ENCODE measurements around the gene TPMT.

Gene TPMT

DNA sequence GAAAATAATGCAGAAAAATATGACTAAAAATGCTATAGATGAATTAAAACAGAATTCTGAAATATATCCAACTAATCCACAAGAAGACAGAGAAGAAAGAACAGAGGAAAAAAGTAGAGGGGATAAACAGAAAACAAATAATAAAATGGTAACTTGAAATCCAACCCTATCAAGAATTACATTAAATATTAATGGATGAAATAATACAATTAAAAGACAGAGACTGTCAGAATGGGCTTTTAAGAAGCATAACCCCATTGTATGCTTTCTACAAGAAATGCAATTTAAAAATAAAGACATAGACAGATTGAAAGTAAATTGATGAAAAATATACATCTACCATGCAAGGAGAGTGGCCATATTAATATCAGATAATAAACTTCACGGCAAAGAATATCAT is 47.8 kb downstream of the TPMT start:
- Histone ChIP-seq H3K27me3 (ENCODE audit: control insufficient read depth in 3 of 3, insufficient read depth in 3 of 3, low read depth in 1 of 3, low read length in 3 of 3) (no peaks in the 10 kb centered on the region), H2BK15ac (ENCODE audit: low read length) (no peak overlapping the region), H2BK12ac (ENCODE audit: low read length) (no peak overlapping the region), H3K79me1 (ENCODE audit: low read depth, low read length) (no peaks in the 10 kb centered on the region), H3K9ac (ENCODE audit: low read depth, low read length, poor library complexity) (no peak overlapping the region), H3K4ac (ENCODE audit: low read length) (no peak overlapping the region), H3K4me3 (ENCODE audit: low read length in 2 of 2) (no peak overlapping the region), H3K14ac (ENCODE audit: low read length) (no peak overlapping the region), H2BK5ac (ENCODE audit: low read length) (no peak overlapping the region), H2AFZ (ENCODE audit: low read length) (no peak overlapping the region), H3K4me2 (ENCODE audit: insufficient read depth, low read length, poor library complexity, severe bottlenecking) (no peak overlapping the region), H3K18ac (ENCODE audit: low read length) (no peak overlapping the region), H2BK120ac (ENCODE audit: low read depth, low read length) (no peak overlapping the region), H2AK5ac (ENCODE audit: low read depth, low read length) (no peak overlapping the region), H3K4me1 (ENCODE audit: control insufficient read depth in 2 of 2, insufficient read depth in 1 of 2, low read depth in 1 of 2, low read length in 2 of 2) (no peaks in the 10 kb centered on the region), H4K8ac (ENCODE audit: low read depth, low read length) (no peak overlapping the region), H3K36me3 (replicated peaks in 1 of 2; ENCODE audit: control insufficient read depth in 2 of 2, insufficient read depth in 2 of 2, low read length in 2 of 2) (no peaks in the 10 kb centered on the region), H3K23ac (ENCODE audit: low read depth, low read length, poor library complexity) (no peak overlapping the region), H3K9me3 (replicated peaks in 1 of 2; ENCODE audit: control insufficient read depth in 2 of 2, insufficient read depth in 1 of 2, low read depth in 1 of 2, low read length in 2 of 2) (no peaks in the 10 kb centered on the region), H3K27ac (replicated peaks; ENCODE audit: low read length) (no peak overlapping the region), H4K91ac (ENCODE audit: low read depth, low read length, poor library complexity) (no peak overlapping the region)
- no CpG with 5 or more reads among the region's 1 CpG for WGBS, 2 donors (ENCODE audit: extremely low coverage in 2 of 2, insufficient read length in 2 of 2, insufficient replicate concordance in 1 of 2)
- no peak for DNase-seq (ENCODE audit: low spot score)

DNA sequence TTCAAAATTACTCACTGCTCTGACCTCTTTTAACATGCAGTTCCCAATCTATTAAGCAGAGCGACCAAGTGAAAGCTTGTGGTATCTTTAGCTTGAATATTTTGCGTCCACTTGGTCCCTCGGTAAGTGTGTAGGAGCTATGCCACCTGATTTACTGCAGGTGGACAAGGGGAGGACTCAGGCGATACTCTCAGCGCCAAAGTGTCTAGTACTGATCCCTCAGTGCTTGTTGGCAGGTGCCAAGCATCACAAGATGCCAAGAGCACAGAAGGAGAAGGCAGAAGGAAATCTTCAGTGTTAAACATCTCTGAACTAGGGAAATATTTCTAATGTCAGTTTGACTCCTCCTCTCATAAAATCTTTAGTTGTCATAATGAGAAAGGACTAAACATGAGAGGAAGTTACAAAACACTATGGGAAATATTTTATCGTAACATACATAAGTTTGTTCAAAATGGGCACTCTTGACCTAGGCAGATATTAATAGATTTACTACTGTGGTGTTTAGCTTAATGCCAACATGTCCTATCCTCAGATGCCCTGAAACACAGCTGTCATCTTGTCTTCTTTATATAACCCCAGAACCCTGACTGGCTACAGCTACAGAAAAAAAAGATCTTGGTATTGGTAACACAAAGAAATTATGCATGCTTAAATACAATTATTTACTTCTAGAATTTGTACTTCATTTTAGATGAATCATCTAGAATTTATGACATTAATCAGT is 51.9 kb downstream of the TPMT start:
- no peak overlapping the region for H2AK5ac ChIP-seq (ENCODE audit: low read depth, low read length)
- H4K8ac ChIP-seq (ENCODE audit: low read depth, low read length) = no peak overlapping the region
- no peak for DNase-seq (ENCODE audit: low spot score)
- H3K4me2 ChIP-seq (ENCODE audit: insufficient read depth, low read length, poor library complexity, severe bottlenecking) = no peak overlapping the region
- H3K4me3 ChIP-seq (ENCODE audit: low read length in 2 of 2) = no peak overlapping the region
- H2BK12ac ChIP-seq (ENCODE audit: low read length) = no peak overlapping the region
- H3K36me3 ChIP-seq (replicated peaks in 1 of 2; ENCODE audit: control insufficient read depth in 2 of 2, insufficient read depth in 2 of 2, low read length in 2 of 2) = no peaks in the 10 kb centered on the region
- no peak overlapping the region for H2BK15ac ChIP-seq (ENCODE audit: low read length)
- H2BK5ac ChIP-seq (ENCODE audit: low read length) = no peak overlapping the region
- no peak overlapping the region for H3K4ac ChIP-seq (ENCODE audit: low read length)
- H2BK120ac ChIP-seq (ENCODE audit: low read depth, low read length) = no peak overlapping the region
- H3K14ac ChIP-seq (ENCODE audit: low read length) = no peak overlapping the region
- no peak overlapping the region for H3K9ac ChIP-seq (ENCODE audit: low read depth, low read length, poor library complexity)
- no peak overlapping the region for H2AFZ ChIP-seq (ENCODE audit: low read length)
- H3K9me3 ChIP-seq (replicated peaks in 1 of 2; ENCODE audit: control insufficient read depth in 2 of 2, insufficient read depth in 1 of 2, low read depth in 1 of 2, low read length in 2 of 2) = no peaks in the 10 kb centered on the region
- H3K27me3 ChIP-seq (ENCODE audit: control insufficient read depth in 3 of 3, insufficient read depth in 3 of 3, low read depth in 1 of 3, low read length in 3 of 3) = no peaks in the 10 kb centered on the region
- H3K27ac ChIP-seq (replicated peaks; ENCODE audit: low read length) = no peak overlapping the region
- no CpG with 5 or more reads among the region's 6 CpGs for WGBS, 2 donors (ENCODE audit: extremely low coverage in 2 of 2, insufficient read length in 2 of 2, insufficient replicate concordance in 1 of 2)
- peaks cover 0 to 5% of the 10 kb centered on the region in 2 donors for H3K4me1 ChIP-seq (ENCODE audit: control insufficient read depth in 2 of 2, insufficient read depth in 1 of 2, low read depth in 1 of 2, low read length in 2 of 2)
- H4K91ac ChIP-seq (ENCODE audit: low read depth, low read length, poor library complexity) = no peak overlapping the region
- no peaks in the 10 kb centered on the region for H3K79me1 ChIP-seq (ENCODE audit: low read depth, low read length)
- H3K18ac ChIP-seq (ENCODE audit: low read length) = no peak overlapping the region
- no peak overlapping the region for H3K23ac ChIP-seq (ENCODE audit: low read depth, low read length, poor library complexity)

DNA sequence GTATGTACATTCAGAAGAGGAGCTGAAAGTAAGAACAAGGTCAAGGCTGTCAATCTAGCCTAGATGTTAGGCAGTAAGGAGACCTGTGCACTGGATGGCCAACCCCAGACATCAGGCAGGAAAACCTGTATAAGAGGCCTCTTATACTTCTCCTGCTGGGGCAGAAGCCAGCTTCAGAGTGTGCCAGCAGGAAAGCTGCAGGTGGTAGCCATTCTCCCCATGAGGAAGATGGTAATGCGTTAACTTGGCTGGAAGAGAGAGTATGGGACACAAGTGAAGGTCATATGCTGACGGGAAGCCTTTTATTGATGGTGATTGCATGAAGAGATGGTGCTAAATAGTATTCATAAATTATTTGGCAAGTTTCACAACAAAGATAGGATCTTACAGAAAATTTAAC is 53.0 kb downstream of the TPMT start:
- DNase-seq (ENCODE audit: low spot score) = no peak
- no peak overlapping the region for H3K14ac ChIP-seq (ENCODE audit: low read length)
- no peak overlapping the region for H3K27ac ChIP-seq (replicated peaks; ENCODE audit: low read length)
- no peak overlapping the region for H3K4me3 ChIP-seq (ENCODE audit: low read length in 2 of 2)
- no peak overlapping the region for H3K4ac ChIP-seq (ENCODE audit: low read length)
- H2AK5ac ChIP-seq (ENCODE audit: low read depth, low read length) = no peak overlapping the region
- no peak overlapping the region for H3K23ac ChIP-seq (ENCODE audit: low read depth, low read length, poor library complexity)
- no peak overlapping the region for H2BK120ac ChIP-seq (ENCODE audit: low read depth, low read length)
- no peak overlapping the region for H3K9ac ChIP-seq (ENCODE audit: low read depth, low read length, poor library complexity)
- no peaks in the 10 kb centered on the region for H3K36me3 ChIP-seq (replicated peaks in 1 of 2; ENCODE audit: control insufficient read depth in 2 of 2, insufficient read depth in 2 of 2, low read length in 2 of 2)
- WGBS, 2 donors (ENCODE audit: extremely low coverage in 2 of 2, insufficient read length in 2 of 2, insufficient replicate concordance in 1 of 2) = no CpG with 5 or more reads among the region's 2 CpGs
- H3K27me3 ChIP-seq (ENCODE audit: control insufficient read depth in 3 of 3, insufficient read depth in 3 of 3, low read depth in 1 of 3, low read length in 3 of 3) = no peaks in the 10 kb centered on the region
- no peak overlapping the region for H2BK15ac ChIP-seq (ENCODE audit: low read length)
- H3K4me2 ChIP-seq (ENCODE audit: insufficient read depth, low read length, poor library complexity, severe bottlenecking) = no peak overlapping the region
- peaks cover 0 to 5% of the 10 kb centered on the region in 2 donors for H3K4me1 ChIP-seq (ENCODE audit: control insufficient read depth in 2 of 2, insufficient read depth in 1 of 2, low read depth in 1 of 2, low read length in 2 of 2)
- no peak overlapping the region for H3K18ac ChIP-seq (ENCODE audit: low read length)
- no peaks in the 10 kb centered on the region for H3K9me3 ChIP-seq (replicated peaks in 1 of 2; ENCODE audit: control insufficient read depth in 2 of 2, insufficient read depth in 1 of 2, low read depth in 1 of 2, low read length in 2 of 2)
- no peak overlapping the region for H4K91ac ChIP-seq (ENCODE audit: low read depth, low read length, poor library complexity)
- no peak overlapping the region for H2BK12ac ChIP-seq (ENCODE audit: low read length)
- no peaks in the 10 kb centered on the region for H3K79me1 ChIP-seq (ENCODE audit: low read depth, low read length)
- no peak overlapping the region for H4K8ac ChIP-seq (ENCODE audit: low read depth, low read length)
- H2BK5ac ChIP-seq (ENCODE audit: low read length) = no peak overlapping the region
- H2AFZ ChIP-seq (ENCODE audit: low read length) = no peak overlapping the region

DNA sequence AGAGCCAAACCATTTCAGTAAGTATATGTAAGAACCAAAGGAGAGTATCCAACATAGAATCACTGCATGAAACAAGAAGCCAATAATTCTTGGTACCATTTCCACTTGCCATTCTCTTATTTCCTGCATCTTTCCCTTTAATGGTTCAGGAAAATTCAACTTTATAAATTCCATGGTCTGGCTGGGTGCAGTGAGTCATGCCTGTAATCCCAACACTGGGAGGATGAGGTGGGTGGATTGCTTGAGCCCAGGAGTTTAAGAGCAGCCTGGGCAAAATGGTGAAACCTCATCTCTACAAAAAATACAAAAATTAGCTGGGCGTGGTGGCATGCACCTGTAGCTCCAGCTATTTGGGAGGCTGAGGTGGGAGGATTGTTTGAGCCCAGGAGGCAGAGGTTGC is 53.6 kb downstream of the TPMT start:
- no peak overlapping the region for H2BK5ac ChIP-seq (ENCODE audit: low read length)
- no CpG with 5 or more reads among the region's 1 CpG for WGBS, 2 donors (ENCODE audit: extremely low coverage in 2 of 2, insufficient read length in 2 of 2, insufficient replicate concordance in 1 of 2)
- H3K4ac ChIP-seq (ENCODE audit: low read length) = no peak overlapping the region
- no peak overlapping the region for H3K4me3 ChIP-seq (ENCODE audit: low read length in 2 of 2)
- no peak for DNase-seq (ENCODE audit: low spot score)
- no peaks in the 10 kb centered on the region for H3K79me1 ChIP-seq (ENCODE audit: low read depth, low read length)
- H3K23ac ChIP-seq (ENCODE audit: low read depth, low read length, poor library complexity) = no peak overlapping the region
- H3K4me1 ChIP-seq (ENCODE audit: control insufficient read depth in 2 of 2, insufficient read depth in 1 of 2, low read depth in 1 of 2, low read length in 2 of 2) = peaks cover 0 to 5% of the 10 kb centered on the region in 2 donors
- H3K14ac ChIP-seq (ENCODE audit: low read length) = no peak overlapping the region
- no peaks in the 10 kb centered on the region for H3K9me3 ChIP-seq (replicated peaks in 1 of 2; ENCODE audit: control insufficient read depth in 2 of 2, insufficient read depth in 1 of 2, low read depth in 1 of 2, low read length in 2 of 2)
- H3K9ac ChIP-seq (ENCODE audit: low read depth, low read length, poor library complexity) = no peak overlapping the region
- H3K18ac ChIP-seq (ENCODE audit: low read length) = no peak overlapping the region
- no peak overlapping the region for H2BK12ac ChIP-seq (ENCODE audit: low read length)
- H4K91ac ChIP-seq (ENCODE audit: low read depth, low read length, poor library complexity) = no peak overlapping the region
- no peak overlapping the region for H4K8ac ChIP-seq (ENCODE audit: low read depth, low read length)
- H3K4me2 ChIP-seq (ENCODE audit: insufficient read depth, low read length, poor library complexity, severe bottlenecking) = no peak overlapping the region
- H3K36me3 ChIP-seq (replicated peaks in 1 of 2; ENCODE audit: control insufficient read depth in 2 of 2, insufficient read depth in 2 of 2, low read length in 2 of 2) = no peaks in the 10 kb centered on the region
- no peak overlapping the region for H2BK120ac ChIP-seq (ENCODE audit: low read depth, low read length)
- no peak overlapping the region for H2AK5ac ChIP-seq (ENCODE audit: low read depth, low read length)
- H3K27me3 ChIP-seq (ENCODE audit: control insufficient read depth in 3 of 3, insufficient read depth in 3 of 3, low read depth in 1 of 3, low read length in 3 of 3) = no peaks in the 10 kb centered on the region
- H2AFZ ChIP-seq (ENCODE audit: low read length) = no peak overlapping the region
- H3K27ac ChIP-seq (replicated peaks; ENCODE audit: low read length) = no peak overlapping the region
- no peak overlapping the region for H2BK15ac ChIP-seq (ENCODE audit: low read length)

Data from neuronal stem cell (in vitro differentiated cells).